ENCODE data around the gene IRX4. TPM values are rescaled to one million over a fixed set of nuclear protein-coding genes. Genes with fewer than 3 reads are reported as not detected.

IRX4 gene
- total RNA-seq, 2 donors from 2014 or later: not detected

- no peak overlapping the region for H3K27ac ChIP-seq
- no peaks in the 10 kb centered on the region for H3K9me3 ChIP-seq
- H3K4me3 ChIP-seq: no peak overlapping the region
- no peaks in the 10 kb centered on the region for H3K4me1 ChIP-seq
- DNase-seq (ENCODE audit: low spot score): no peak
- TF ChIP-seq, protein P1, sequence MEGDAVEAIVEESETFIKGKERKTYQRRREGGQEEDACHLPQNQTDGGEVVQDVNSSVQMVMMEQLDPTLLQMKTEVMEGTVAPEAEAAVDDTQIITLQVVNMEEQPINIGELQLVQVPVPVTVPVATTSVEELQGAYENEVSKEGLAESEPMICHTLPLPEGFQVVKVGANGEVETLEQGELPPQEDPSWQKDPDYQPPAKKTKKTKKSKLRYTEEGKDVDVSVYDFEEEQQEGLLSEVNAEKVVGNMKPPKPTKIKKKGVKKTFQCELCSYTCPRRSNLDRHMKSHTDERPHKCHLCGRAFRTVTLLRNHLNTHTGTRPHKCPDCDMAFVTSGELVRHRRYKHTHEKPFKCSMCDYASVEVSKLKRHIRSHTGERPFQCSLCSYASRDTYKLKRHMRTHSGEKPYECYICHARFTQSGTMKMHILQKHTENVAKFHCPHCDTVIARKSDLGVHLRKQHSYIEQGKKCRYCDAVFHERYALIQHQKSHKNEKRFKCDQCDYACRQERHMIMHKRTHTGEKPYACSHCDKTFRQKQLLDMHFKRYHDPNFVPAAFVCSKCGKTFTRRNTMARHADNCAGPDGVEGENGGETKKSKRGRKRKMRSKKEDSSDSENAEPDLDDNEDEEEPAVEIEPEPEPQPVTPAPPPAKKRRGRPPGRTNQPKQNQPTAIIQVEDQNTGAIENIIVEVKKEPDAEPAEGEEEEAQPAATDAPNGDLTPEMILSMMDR (IDR thresholded peaks at IDR 0.05): no peak
- no peaks in the 10 kb centered on the region for H3K27me3 ChIP-seq
- no peaks in the 10 kb centered on the region for H3K36me3 ChIP-seq
Measured at GRCh38 chr5:1921711-1922110, 39.0 kb upstream of the IRX4 start.

DNA sequence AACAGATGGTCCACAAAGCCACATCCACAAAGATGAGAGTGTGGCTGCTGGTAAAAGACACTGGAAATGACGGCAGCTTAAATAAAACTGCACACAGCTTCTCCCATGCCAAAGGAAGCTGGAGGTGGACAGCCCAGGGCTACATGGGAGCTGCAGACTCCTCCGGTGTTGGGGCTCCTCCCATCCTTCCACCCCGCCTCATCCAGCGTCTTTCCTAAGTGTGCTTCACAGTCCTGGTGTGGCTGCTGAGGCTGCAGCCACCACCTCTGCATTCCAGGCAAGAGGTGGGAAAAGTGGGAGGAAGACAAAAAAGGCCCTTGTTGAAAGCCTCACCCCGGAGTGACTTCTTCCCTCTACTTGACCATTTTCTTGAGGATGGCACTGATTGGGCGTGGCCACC lies 37.0 kb upstream of the IRX4 start:
- no peaks in the 10 kb centered on the region for H3K4me1 ChIP-seq
- no peak overlapping the region for H3K27ac ChIP-seq
- no peaks in the 10 kb centered on the region for H3K27me3 ChIP-seq
- DNase-seq (ENCODE audit: low spot score): no peak
- H3K4me3 ChIP-seq: no peak overlapping the region
- TF ChIP-seq, protein P1 (IDR thresholded peaks at IDR 0.05): no peak
- H3K9me3 ChIP-seq: no peaks in the 10 kb centered on the region
- no peaks in the 10 kb centered on the region for H3K36me3 ChIP-seq

DNA sequence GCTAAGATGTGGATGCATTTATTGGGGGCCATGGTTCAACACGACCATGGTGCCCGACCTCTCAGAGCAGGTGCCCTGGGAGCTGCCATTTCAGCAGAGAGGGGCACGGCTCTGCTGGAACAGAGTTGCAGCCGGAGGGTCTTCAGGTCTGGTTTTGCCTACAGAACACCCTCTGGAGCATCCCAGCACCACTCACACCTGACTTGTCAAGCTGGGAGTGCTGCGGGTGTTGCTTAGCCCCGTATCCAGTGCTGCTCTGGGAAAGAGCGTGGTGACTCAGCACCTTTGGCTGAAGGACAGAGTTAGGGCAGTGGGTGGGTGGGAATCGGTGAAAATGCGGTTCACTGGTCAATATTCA lies 36.5 kb upstream of the IRX4 start:
- no peaks in the 10 kb centered on the region for H3K27me3 ChIP-seq
- TF ChIP-seq, protein P1 (IDR thresholded peaks at IDR 0.05): no peak
- H3K9me3 ChIP-seq: no peaks in the 10 kb centered on the region
- H3K36me3 ChIP-seq: no peaks in the 10 kb centered on the region
- no peaks in the 10 kb centered on the region for H3K4me1 ChIP-seq
- no peak for DNase-seq (ENCODE audit: low spot score)
- H3K4me3 ChIP-seq: no peak overlapping the region
- H3K27ac ChIP-seq: no peak overlapping the region

DNA sequence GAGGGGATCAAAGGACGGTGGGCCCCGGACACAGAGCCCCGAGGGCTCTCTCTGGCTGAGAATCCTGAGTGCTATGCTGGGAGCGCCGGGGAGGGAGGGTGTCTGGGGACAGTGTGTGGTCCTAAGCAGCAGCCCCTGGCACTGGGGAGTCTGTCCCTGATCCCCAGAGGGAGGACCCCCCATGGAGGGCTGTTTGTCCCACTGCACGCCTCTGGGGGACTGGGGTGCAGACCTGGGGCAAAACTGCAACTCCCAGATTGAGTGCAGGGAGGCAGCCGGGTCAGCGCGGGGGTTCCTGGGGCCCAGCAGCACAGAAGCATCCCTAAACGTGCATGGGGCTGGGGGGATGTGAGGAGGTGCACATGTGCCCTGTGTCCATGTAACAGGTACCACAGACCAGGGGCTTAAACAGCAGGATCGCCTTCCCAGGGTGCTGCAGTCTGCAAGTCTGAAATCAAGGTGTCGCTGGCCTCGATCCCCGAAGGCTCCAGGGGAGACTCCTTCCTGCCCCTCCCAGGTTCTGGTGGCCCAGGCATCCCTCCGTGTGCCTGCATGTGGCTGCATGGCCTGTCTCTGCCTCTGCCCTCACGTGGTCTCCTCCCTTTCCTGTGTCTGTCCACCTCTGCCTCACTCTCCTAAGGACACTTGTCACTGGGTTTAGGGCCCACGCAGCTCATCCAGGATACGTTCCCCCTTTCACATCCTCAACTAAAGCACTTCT lies 35.9 kb upstream of the IRX4 start:
- no peaks in the 10 kb centered on the region for H3K36me3 ChIP-seq

DNA sequence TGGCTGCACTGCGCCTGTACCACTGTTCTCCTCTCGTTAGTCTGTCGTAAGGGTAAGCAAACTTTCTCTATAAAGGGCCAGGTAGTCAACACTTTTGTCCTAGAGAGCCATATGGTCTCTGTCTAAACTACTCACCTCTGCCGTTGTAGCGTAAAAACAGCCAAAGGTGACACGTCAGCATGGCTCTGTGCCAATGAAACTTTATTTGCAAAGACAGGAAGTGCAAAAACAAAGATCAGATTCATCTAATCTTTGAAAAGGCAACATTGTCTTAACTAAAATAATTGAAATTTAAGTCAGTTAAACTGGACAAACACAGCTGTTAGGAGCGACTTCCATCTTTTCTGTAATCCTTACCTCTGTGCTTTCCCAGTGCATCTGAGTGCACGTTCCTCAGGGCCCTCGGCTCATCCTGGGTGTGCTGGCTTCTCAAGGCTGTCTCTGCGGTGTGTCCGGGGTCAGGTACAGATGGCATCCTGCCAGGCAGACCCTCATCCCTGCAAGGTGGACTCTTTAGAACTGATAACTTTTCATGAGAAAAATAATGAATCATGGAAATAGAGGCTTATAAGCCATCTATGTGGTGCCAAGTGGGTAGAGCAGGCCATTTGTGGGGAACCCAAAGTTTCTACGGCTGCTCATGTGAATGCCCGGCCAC lies 35.2 kb upstream of the IRX4 start:
- Histone ChIP-seq H3K36me3 (no peaks in the 10 kb centered on the region), H3K27ac (no peak overlapping the region), H3K27me3 (no peaks in the 10 kb centered on the region), H3K9me3 (no peaks in the 10 kb centered on the region), H3K4me1 (no peaks in the 10 kb centered on the region), H3K4me3 (no peak overlapping the region)
- DNase-seq (ENCODE audit: low spot score): no peak
- TF ChIP-seq, protein P1 (IDR thresholded peaks at IDR 0.05): no peak

More for the DNA sequence above, 35.9 kb upstream of the IRX4 start:
- no peaks in the 10 kb centered on the region for H3K4me1 ChIP-seq
- TF ChIP-seq, protein P1 (IDR thresholded peaks at IDR 0.05): no peak
- H3K9me3 ChIP-seq: no peaks in the 10 kb centered on the region
- DNase-seq (ENCODE audit: low spot score): no peak
- no peak overlapping the region for H3K4me3 ChIP-seq
- H3K27ac ChIP-seq: no peak overlapping the region
- H3K27me3 ChIP-seq: no peaks in the 10 kb centered on the region

All from right atrium auricular region (tissue), 2 donors.